Activated CD4-positive, alpha-beta T cell treated with anti-CD3 and anti-CD28 coated beads, Interleukin-2, amount 50 U/mL, for 4 hours (primary cell): ENCODE results near the gene GRIP1.

Source experiments
- DNase-seq, 2 experiments: peaks; one replicate each; pipeline ENCODE4 v3.0.0-alpha.2; 2020

Gene GRIP1

DNA sequence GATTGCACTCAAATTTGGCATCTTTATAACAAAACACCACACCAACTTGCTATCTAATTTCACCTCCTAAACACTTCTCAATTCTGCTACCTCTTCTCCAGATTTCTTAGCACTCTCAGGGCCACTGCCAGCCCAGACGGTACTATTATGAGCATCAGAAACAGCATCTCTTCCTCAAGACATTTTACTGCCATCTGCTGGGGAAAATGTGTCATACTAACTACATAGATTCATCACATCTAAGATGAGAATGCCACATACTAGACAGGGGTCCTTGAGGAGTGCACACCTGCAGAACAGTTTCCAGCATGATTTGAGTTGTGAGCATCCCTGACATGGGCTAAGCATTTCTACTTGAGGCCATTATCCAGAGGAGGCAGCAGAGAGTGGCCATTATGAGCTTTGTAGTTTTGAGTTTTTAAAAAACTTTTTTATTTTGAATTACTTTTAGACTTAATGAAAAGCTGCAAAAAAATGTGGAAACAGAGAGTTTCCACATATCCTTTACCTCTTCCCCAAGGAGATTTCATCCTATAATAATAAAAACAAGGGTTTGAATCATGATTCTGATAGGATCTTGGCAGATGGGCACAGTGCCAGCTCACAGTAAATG is 15.1 kb upstream of the GRIP1 start:
- no peak for DNase-seq

DNA sequence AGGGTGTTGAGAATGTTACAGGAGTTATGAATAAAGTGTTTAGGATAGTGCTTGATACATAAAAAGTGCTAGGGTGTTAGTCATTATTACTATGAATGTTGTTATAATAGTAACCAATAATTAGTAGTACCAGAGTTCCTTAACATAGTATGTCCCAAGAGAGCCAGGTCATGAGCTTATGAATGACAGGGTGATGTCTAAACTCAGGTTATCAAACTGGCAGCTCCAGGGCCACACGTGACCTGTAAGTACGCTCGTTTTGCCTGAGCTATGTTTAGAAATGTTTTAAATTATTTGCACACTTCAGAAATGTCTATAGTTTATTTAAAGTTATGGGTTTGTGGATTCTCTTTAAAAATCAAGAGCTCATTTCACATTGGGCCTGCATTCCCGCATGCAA is 14.1 kb upstream of the GRIP1 start:
- DNase-seq = no peak

DNA sequence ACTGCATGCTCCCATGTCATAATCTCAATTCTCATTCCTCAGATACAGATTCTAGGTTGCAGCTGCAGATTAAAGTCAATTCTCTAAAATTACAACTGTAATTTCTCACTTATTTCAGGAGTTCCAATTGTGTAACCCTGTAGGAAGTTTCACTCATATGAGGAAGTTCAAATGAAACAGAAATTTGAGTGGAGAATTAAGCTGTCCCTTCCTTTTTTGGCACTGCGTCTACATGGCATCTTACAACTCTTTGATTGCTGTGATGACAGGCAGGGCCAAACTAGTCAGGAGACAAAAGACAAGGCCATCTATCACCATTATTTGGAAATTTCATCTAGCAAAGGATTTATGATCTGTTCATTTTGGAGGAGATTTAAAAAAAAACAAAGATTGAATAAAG is 13.3 kb upstream of the GRIP1 start:
- no peak for DNase-seq

DNA sequence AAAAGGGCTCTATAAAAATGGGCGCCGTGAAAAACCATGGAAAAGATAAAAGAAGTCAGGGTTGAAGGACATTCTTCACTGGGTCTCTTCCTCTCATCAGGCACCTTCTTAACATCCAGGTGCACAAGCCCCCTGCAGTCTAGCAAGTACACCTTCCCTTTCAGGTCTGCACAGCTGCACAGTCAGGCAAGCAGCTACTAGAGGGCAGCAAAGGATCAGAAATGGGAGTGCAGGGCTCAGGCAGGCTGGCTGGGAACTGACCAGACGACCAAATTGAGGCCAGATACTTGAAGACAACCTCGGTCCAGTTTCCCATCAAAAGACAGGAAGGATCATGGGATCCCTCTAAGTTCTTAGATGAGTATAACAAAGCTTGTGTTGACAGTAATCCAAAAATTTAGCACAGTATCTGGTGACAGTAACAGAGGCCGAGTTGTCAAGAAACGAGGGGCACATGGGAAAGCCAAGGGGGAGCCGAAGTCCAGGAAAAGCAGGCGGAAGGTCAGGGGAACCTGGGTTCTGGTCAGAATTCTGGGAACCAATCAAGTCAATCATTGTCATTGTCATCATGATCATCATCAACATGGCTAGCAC is 10.1 kb upstream of the GRIP1 start:
- DNase-seq = peak in 1 of 2 experiments; percentile 5

DNA sequence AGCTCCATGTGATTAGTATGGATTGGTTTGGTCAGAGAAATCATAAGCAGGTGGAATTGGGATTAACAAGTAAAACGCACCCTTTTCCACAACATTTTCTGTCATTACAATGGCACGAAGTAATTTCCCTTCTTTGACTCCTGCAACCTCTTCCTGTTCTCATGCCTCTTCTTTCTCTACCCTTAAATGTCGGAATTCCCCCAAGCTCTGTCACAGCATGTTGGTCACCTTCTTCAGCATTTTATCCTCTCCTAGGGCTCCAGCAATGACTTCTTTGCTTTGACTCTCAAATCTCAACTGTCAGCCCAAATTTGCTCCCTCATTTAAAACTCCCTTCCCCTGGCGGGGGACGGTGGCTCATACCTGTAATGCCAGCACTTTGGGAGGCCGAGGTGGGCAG is 5.3 kb upstream of the GRIP1 start:
- no peak for DNase-seq

DNA sequence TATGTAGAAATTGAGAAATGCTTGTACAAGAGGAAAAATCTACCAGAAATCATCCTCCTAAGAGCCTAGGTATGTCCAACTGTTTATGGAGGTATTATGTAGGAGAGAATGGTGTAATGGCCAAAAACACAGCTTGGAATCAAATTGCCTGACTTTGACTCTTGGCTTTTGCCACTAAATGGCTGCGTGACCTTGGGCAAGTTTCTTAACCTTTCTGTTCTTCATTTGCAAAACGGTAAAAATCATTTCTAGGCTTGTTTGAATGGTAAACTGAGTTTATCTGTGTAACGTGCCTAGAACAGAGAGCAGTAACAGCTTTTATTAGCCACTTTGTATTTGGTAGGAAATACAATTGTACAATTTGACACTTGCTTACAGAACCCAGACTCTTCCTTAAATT is 4.9 kb upstream of the GRIP1 start:
- DNase-seq = no peak

DNA sequence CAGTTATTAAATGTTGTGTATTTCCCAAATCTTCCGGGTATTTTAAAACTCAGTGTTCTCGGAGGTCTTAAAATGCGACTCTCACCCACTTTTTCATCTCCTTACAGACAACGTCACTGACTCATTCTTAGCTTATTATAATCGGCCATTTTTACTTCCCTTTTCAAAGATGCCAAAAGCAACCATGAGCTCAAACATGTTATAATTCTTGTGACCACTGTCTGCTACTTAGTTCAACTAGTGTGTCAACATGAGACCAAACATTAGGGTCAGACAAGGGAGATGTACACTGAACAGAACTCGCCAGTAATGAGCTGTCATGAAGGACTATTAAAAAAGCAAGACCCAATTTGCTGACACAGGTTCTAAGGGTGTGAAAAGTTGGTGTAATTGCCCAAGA is 4.2 kb upstream of the GRIP1 start:
- no peak for DNase-seq

DNA sequence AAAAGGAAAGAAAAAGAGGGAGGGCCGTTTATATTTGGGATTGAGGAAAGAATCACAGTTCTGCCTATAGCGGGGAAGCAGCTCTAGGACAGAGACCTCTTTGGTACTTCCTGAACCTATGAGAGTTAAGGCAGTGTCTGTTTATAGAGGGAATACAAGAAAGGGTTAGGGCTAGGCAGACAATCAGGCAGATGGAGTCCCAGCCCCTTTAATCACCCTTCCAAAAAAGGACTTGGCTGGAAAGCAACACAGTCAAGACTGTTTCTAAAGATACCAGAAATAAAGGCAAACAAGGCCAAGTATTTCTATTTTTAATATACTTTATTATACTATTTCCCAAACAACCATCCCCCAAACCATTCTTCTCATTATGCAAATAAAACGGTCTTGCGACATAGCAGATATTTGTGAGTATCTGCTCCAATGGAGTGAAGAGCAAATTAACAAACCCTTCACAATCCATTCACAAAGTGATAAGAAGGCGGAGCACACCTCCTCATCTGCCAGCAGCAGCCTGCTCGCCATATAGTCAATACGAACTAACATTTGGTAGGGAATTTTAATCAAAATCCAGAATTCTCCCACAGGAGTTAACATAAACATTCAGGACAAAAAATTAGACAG is 697 bp upstream of the GRIP1 start:
- DNase-seq = no peak

DNA sequence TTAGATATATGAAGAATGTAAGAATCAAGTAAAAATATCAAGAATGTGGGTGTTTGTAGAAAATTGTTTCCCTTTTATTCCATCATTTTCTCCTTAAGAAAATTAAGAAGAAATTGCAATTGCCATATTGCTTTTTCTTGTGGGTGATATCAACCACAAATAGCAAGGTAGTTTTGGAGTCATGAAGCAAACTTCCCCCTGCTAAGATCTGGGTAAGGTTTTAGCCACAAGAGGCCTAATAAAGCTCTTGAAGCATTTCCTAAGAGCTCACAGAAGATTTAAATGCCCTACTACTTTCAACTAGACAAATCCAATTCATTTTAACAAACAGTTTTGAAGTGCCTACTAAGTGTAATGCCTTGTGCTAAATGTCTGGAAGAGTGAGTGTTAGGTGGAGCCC is 2.6 kb downstream of the GRIP1 start:
- no peak for DNase-seq

DNA sequence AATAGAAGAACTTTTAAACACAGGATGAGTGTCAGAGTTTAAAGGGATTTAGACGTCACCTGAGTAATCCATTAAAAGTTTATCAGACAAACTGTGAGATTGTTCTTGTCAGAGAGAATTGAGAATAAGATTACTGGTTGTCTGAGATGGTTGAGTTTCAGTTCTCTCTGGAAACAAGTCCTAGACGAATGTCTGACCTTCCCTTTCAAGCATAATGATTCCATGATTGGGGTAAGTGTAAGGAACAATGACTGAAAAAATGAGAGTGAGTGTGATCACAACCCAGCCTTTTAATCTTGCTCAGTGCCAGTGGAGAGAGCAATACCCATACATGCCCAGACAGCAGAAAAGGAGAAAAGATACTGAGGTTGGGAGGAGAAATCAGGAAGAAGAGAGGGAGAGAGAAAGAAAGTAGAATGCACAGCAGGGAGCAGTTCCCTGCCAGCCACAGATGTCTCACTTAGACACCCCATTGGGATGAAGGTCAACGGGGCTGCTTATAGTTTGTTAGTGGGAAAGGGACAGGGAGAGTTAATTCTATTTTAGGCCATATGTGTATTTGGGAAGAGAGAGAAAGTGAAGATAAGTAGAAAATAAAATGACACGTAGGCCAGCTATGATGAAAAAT is 4.3 kb downstream of the GRIP1 start:
- DNase-seq = no peak

DNA sequence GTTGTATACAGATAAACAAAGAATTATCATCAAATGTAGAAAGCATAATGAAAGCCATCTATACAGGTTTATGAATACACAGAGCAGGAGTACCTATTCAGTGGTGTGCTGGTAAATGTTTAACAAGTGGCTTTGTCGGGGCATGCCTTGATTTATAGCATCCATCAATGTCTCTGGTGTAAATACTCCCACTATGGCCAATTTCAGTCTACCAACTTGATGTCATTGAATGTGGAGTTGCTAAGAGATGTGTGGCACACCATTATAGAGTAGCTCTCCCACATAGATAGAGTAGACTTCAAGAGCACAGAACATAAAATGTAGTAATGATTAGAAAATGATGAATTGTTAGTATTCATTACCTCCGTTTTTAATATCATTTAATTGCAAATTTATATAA is 9.3 kb downstream of the GRIP1 start:
- no peak for DNase-seq

DNA sequence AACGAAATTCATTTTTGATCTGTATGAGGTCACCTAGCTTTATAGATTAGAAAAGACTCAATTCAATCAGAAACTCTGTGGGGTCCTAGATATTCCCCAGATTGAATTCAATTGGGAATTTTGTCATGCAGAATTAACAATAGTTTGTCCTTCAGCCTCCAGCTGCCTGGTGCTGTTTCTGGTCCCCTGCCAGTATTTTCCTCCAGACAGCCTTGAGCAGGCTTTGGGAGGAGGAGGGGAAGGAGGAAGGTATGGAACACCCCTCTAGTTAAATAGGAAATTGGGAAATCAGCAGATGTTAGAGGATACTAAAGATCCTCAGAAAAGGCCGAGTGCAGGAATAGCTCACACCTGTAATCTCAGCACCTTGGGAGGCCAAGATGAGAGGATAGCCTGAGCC is 10.6 kb downstream of the GRIP1 start:
- DNase-seq = no peak

DNA sequence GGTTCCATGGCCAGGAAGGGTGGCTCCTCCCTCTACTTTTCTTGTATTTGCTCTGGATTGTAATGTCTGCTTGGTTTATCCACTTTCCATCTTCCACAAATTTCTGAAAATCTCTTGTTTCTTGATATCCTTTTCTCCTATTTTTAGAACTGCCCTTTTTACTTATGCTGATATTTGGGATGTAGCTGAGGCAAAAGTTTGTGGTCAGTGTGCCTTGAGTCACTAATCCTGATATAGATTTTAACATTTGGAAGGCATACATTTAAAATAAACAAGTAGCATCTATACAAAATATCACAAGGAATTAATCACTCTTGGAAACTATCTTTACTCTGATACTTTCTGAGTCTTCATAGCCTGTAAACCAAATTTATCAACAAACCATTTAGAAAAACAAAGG is 11.0 kb downstream of the GRIP1 start:
- no peak for DNase-seq

DNA sequence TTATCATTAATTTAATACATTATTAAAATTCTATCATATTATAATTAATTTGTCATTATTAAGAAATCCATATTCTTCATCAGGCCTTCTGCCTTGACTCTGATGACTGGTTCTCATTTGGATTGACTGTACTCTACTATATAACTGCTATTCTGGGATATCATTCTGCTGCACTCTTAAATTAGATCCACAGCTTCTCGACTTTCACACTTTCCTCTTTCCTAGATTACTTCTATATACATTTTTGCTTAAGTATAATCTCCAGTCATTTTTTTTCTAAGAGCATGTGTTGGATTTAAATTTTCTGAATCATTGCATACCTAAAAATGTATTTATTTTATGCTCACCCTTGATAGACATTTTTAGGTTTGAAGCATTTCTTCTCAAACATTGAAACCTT is 12.4 kb downstream of the GRIP1 start:
- DNase-seq = no peak

DNA sequence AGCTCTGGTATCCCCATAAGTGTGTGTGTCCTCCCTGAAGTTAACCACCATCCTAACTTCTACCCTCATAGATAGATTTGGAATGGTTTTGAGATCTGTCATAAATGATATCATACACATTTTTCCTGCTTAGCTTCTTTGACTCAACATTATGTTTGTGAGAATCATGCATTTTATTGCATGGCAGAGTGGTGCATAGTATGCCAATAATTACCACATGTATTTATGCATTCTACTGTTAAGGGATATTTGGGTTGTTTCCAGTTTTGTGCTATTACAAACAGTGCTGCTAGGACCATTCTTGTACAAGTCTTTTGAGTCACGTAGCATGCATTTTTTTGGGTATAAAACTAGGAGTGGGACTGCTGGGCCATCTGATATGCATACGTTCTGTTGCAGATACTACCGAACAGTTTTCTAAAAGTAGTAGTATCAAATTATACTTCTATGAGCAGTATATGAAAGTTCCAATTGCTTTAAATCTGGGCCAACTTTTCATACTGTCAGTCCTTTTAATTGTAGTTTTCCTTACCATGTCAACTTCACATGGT is 13.4 kb downstream of the GRIP1 start:
- no peak for DNase-seq

DNA sequence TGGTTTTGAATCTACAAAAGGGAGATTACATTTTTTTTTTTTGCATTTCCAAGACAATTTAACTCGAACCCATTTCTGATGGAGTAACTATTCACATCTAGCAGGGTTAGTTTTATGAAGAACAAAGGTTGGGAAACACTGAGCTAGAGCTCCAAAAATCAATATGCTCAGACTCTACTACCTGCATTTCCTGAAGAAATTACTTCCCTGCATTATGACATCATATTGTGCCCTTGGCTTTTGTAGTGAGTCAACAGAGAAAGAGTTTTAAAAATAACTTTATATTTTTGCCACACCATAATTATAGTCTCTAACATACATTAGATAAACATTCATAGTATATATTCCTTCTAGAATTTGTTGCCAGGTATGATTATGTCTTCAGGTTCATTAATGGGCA is 14.8 kb downstream of the GRIP1 start:
- DNase-seq = no peak

DNA sequence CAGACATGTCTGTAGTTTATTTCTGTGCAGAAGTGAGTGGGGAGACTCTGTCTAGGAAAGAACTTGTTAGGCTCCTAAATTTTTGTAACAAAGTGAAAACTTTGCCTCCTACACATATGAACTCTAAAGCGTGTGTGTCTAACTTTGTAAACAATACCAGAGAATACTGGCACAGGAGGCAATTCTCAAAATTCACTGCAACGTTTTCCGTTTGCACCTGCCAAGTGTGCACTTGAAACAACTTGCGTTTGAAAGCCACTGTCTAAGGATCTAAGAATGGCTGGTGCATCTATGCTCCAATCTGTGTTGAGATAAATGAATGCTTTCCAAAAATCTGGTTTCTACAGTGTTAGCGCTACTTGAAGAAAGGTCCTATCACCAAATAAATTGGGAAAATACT is 15.3 kb downstream of the GRIP1 start:
- DNase-seq = no peak

DNA sequence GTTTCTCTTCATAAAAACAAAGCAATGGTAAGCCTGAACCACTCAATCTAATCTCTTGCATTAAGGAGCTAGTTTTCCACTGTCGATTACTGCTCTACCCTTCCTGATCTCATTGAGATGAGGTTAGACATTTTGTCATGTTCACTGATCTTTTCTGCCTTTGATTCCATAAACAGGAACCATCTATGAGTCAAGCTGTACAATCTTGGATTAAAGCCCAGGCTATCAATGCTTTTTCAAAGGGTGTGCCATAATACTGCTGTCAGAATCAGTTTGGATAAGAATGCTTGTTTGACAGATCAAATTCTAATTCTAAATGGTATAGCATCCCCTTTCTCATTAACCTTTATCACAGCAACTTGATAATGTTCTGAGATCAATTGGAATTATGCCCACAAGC is 16.1 kb downstream of the GRIP1 start:
- DNase-seq = no peak

DNA sequence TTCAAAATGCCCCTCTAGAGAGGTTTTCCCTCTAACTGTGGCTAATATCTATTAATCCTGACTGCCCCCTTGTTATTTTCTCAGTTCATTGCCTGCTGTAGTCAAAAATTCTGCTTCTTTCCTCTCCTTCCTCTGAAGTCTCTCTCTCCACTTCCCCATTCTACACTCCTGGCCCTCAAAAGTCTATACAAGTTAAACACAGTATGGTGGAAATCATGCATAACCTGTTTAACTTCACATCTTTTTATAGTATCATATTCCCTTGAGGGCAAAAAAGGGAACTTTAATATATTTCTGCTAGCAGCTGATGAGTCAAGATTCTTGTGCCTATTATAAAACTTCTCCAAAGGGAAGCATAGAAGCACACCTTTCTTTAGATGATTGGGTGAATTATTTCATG is 16.7 kb downstream of the GRIP1 start:
- no peak for DNase-seq

DNA sequence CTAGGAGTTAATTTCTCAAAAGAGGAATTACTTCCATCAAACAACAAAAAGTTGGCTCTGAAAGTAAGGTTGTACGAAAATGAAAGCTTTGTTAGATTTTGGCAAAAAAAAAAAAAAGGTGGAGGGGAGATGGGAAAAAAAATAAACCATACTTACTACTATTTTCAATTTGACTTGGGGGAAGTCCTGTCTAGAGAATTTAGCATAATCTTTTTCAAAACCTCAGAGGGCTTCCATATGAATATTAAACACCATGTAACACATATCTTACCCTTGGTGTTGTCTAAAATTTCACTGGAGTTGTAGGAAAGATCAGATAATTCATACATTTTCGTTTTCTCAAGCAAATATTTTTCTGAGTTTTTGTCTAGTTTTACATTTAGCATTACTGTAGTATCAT is 17.5 kb downstream of the GRIP1 start:
- DNase-seq = no peak

DNA sequence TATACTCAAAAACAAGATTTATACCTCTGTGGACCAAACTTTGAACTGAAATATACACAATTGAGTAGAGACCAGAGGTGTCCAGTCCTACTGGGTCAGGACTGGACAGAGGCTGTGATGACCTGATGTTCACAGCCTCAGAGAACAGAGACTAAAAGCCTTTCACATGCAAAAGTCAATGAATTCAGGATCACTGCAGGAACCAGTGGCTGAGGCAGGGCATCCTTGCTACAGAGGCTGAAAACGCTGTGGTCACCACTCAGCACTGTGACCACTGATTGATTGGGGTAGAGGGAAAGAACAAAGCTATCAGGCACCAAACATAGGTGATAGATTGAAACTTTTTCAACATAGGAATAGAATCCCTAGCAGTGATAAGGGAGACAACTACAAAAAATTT is 25.1 kb downstream of the GRIP1 start:
- DNase-seq = no peak

DNA sequence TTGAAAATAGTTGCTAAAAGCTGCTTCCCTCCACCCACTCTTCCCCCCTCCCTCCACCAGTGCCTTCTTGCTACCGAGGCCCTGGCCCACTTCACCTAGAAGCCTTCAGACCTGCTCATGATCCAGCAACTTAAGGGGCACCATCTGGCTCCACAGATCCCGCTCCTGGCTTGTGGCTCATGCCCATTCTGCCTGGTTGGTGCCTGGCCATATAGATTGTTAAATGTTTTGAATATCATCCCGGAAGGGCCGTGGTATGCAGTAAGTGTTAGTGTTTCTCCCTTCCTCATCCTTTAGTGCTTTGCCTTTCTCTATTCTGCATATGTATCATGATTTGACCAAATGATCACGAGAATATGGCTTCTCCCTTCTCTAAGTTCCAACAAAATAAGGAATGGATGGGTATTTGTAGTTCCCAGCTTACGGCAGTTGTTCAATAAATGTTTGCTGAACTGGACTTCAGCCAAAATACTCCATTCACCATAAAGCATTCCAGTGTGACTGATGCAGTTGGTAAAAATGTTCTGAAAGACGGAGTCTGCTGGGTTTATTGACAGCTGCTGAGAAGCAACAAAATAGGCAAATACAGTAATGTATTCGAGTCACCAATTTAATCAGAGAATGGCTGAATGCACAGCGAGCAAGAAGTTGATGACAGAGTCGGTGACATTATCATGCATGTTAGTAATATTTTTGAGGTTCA is 30.7 kb downstream of the GRIP1 start:
- DNase-seq = no peak

DNA sequence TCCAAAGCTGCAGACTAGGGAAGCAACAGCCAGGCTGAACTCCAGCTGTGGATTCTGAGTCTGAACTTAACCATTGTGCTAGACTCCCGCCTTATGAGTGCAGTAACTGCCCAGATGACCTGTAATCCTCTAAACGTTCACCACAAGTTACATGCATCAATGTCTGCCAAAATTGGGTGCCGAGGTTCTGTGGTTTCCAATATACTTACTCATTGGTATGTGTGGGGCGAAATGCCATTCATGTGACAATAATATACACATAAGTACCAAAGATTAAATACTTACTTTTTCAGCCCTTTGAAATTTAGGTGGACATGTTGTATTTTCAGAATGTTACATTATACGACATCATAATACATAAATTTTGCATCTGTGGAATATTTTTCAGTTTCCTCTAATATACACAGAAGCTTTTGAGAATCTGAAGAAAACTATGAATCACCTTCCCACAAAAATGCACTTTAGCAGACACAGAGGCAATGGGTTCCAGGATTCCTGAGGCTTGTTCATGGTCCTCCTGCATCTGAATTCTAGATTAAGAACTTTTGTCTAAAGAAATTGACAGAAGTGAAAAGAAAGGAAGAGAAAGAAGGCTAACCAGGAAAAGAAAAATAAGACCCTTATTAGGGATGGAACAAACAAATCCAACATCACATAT is 31.7 kb downstream of the GRIP1 start:
- DNase-seq = no peak
